SU-DHL-6 (cell line): Measurements from ENCODE around the gene RCBTB2.

Experiments
- EZH2phosphoT487 ChIP-seq: fragments of 200-600 bp; sonication (generic), shearing (Covaris generic); conservative IDR thresholded peaks from 2 replicates; pipeline ENCODE4 v1.6.1; 2018; ENCODE audit warnings: mild to moderate bottlenecking, antibody characterized with exemption, low read length, moderate library complexity, mixed read lengths
- TF ChIP-seq, protein P1 (sequence below): fragments of 200-600 bp; sonication (generic); IDR thresholded peaks from one replicate; pipeline ENCODE4 v1.5.1; 2017; ENCODE audit warnings: antibody characterized with exemption, mild to moderate bottlenecking, low read length, moderate library complexity; ENCODE audit not compliant: insufficient read depth, poor library complexity, severe bottlenecking

DNA sequence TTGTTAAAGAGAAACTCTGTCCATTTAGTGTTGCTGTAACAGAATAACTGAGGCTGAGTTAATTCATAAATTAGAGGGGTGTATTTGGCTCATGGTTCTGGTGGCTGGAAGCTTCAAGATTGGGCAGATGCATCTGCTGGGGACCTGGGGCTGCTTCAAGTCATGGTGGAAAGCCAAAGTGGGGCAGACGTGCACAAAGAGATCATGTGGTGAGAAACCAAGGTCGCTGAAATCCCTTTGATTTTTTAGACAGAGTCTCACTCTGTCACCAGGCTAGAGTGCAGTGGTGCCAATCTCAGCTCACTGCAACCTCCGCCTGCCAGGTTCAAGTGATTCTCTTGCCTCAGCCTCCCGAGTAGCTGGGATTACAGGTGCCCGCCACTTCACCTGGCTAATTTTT, 46.0 kb downstream of the RCBTB2 start:
- TF ChIP-seq, protein P1, sequence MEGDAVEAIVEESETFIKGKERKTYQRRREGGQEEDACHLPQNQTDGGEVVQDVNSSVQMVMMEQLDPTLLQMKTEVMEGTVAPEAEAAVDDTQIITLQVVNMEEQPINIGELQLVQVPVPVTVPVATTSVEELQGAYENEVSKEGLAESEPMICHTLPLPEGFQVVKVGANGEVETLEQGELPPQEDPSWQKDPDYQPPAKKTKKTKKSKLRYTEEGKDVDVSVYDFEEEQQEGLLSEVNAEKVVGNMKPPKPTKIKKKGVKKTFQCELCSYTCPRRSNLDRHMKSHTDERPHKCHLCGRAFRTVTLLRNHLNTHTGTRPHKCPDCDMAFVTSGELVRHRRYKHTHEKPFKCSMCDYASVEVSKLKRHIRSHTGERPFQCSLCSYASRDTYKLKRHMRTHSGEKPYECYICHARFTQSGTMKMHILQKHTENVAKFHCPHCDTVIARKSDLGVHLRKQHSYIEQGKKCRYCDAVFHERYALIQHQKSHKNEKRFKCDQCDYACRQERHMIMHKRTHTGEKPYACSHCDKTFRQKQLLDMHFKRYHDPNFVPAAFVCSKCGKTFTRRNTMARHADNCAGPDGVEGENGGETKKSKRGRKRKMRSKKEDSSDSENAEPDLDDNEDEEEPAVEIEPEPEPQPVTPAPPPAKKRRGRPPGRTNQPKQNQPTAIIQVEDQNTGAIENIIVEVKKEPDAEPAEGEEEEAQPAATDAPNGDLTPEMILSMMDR: no peak
- TF ChIP-seq EZH2phosphoT487: no peak
